Keratinocyte (primary cell): ENCODE data around the gene ACTR3C. TPM values are rescaled to one million over a fixed set of nuclear protein-coding genes. Genes with fewer than 3 reads are reported as not detected.

Experiments
- DNase-seq: peaks from one replicate; pipeline ENCODE4 v3.0.0-alpha.2; 2011; ENCODE audit warnings: low read depth, missing footprints, low spot score
- FAIRE-seq: peaks from 2 replicates; lab custom pipeline; 2011; peaks lifted over from hg19 to GRCh38; lab: Jason Lieb, UNC
- H2AFZ ChIP-seq: 2 replicates; pipeline ENCODE4 v1.6.0; 2012; ENCODE audit warnings: low read length, control low read depth, inconsistent platforms; ENCODE audit not compliant: control insufficient read depth
- H3K27ac ChIP-seq: 2 replicates; pipeline ENCODE4 v1.5.1; 2011; ENCODE audit warnings: low read length; ENCODE audit not compliant: control insufficient read depth, insufficient read depth
- H3K27me3 ChIP-seq: 3 replicates; pipeline ENCODE4 v1.6.0; 2011; ENCODE audit warnings: low read length; ENCODE audit not compliant: control insufficient read depth, insufficient read depth; ENCODE audit errors: extremely low read depth
- H3K36me3 ChIP-seq, 2 experiments: 2 replicates in 1 of 2; 3 replicates in 1 of 2; pipeline ENCODE4 v1.5.1; 2011; ENCODE audit warnings: low read length in 2 of 2, mild to moderate bottlenecking in 1 of 2; ENCODE audit not compliant: control insufficient read depth in 2 of 2, insufficient read depth in 2 of 2; ENCODE audit errors: extremely low read depth in 1 of 2
- H3K4me1 ChIP-seq: 3 replicates; pipeline ENCODE4 v1.5.1; 2011; ENCODE audit warnings: low read length; ENCODE audit not compliant: control insufficient read depth, insufficient read depth; ENCODE audit errors: extremely low read depth
- H3K4me2 ChIP-seq: 3 replicates; pipeline ENCODE4 v1.6.0; 2011; ENCODE audit warnings: low read depth, low read length; ENCODE audit not compliant: control insufficient read depth, insufficient read depth; ENCODE audit errors: extremely low read depth
- H3K4me3 ChIP-seq, 3 experiments: fragments of 200-600 bp in 1 of 3; sonication (generic) in 1 of 3; 2 replicates in 2 of 3; 3 replicates in 1 of 3; pipeline ENCODE4 v1.5.1; 2011 to 2016; ENCODE audit warnings: low read length in 3 of 3, mild to moderate bottlenecking in 3 of 3, control low read depth in 2 of 3, inconsistent platforms in 1 of 3, low read depth in 1 of 3, mixed read lengths in 1 of 3, mixed run types in 1 of 3, moderate library complexity in 1 of 3; ENCODE audit not compliant: control insufficient read depth in 2 of 3, insufficient read depth in 2 of 3; ENCODE audit errors: extremely low read depth in 1 of 3
- H3K79me2 ChIP-seq: 2 replicates; pipeline ENCODE4 v1.6.0; 2012; ENCODE audit warnings: low read length; ENCODE audit not compliant: control insufficient read depth, insufficient read depth
- H3K9ac ChIP-seq: 3 replicates; pipeline ENCODE4 v1.6.0; 2011; ENCODE audit warnings: low read length; ENCODE audit not compliant: control insufficient read depth, insufficient read depth; ENCODE audit errors: extremely low read depth
- H3K9me1 ChIP-seq: 3 replicates; pipeline ENCODE4 v1.6.0; 2011; ENCODE audit warnings: low read length; ENCODE audit not compliant: control insufficient read depth, insufficient read depth; ENCODE audit errors: extremely low read depth
- H3K9me3 ChIP-seq: 2 replicates; pipeline ENCODE4 v1.5.1; 2012; ENCODE audit warnings: low read depth, low read length; ENCODE audit not compliant: control insufficient read depth
- H4K20me1 ChIP-seq: 3 replicates; pipeline ENCODE4 v1.6.0; 2011; ENCODE audit warnings: low read length; ENCODE audit not compliant: control insufficient read depth, insufficient read depth; ENCODE audit errors: extremely low read depth
- EZH2 ChIP-seq: IDR thresholded peaks from one replicate; pipeline ENCODE4 v1.6.1; 2012; ENCODE audit warnings: inconsistent platforms, mild to moderate bottlenecking, low read length, moderate library complexity
- dilution Hi-C: fragments of 300-500 bp; cut with MboI; formaldehyde crosslinking; loops from one replicate; pipeline ENCODE4 v1.7.0; 2020; ENCODE audit warnings: low sequenced_read_pairs; ENCODE audit not compliant: extremely low pct_ligation_motif_present
- polyA plus RNA-seq, 5 experiments: library from polyadenylated mRNA; depleted of rRNA in 3 of 5; stranded (reverse) in 3 of 5; stranded (forward) in 1 of 5; unstranded in 1 of 5; fragments of >200 nt; gene quantifications; 1 replicate in 1 of 5; 2 replicates in 3 of 5; 3 replicates in 1 of 5; pipeline versions ENCODE4 v1.2.1 to v1.2.3, GENCODE V29; 2011 to 2012; ENCODE audit warnings: missing spikeins in 2 of 5, low read depth in 1 of 5, low replicate concordance in 1 of 5
- TF ChIP-seq, protein P1 (sequence below), 3 experiments: IDR thresholded peaks in 1 of 3; conservative IDR thresholded peaks in 1 of 3; optimal IDR thresholded peaks in 1 of 3; 2 replicates in 2 of 3; 3 replicates in 1 of 3; pipeline versions ENCODE3 to v1.5.1; 2011; ENCODE audit warnings: low read length in 3 of 3, mild to moderate bottlenecking in 3 of 3, moderate library complexity in 2 of 3, control low read depth in 1 of 3, inconsistent platforms in 1 of 3; ENCODE audit not compliant: insufficient read depth in 2 of 3; ENCODE audit errors: extremely low read depth in 1 of 3

The ACTR3C gene
- polyA plus RNA-seq, 1 donor (not counting 4 experiments of a cell fraction or from before 2014, with no cell fraction given) = 1.3 TPM

DNA sequence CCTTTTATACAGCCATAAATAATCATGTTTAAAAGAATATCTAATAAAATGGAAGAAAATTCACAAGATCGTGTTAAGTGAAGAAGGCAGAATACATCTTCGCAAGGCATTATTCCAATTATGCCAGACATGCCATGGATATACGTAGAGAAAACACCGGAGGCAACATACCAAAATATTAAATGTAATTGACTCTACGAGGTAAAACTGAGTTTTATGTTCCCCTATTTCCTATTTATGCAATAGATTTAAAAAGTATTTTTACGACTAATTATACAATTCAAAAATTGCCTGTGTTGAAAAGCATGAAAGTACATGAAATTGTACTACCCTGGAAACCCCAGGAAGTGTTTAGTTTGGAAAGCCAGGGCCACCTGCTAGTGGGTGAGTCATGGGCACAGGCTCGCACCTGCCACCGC lies 44.3 kb upstream of the ACTR3C start:
- Histone ChIP-seq H4K20me1 (no peaks in the 10 kb centered on the region), H3K9me3 (no peaks in the 10 kb centered on the region), H2AFZ (peak overlapping the region; percentile 69), H3K4me1 (peaks cover 24% of the 10 kb centered on the region), H3K79me2 (no peaks in the 10 kb centered on the region), H3K4me2 (peak overlapping the region; percentile 96), H3K36me3 (peaks cover 0 to 5% of the 10 kb centered on the region in 2 experiments), H3K9me1 (no peaks in the 10 kb centered on the region), H3K27me3 (no peaks in the 10 kb centered on the region), H3K9ac (peak overlapping the region; percentile 80), H3K27ac (peak overlapping the region; percentile 43), H3K4me3 (peak overlapping the region in 2 of 3 experiments; percentile 76 to 80)
- TF ChIP-seq, protein P1, sequence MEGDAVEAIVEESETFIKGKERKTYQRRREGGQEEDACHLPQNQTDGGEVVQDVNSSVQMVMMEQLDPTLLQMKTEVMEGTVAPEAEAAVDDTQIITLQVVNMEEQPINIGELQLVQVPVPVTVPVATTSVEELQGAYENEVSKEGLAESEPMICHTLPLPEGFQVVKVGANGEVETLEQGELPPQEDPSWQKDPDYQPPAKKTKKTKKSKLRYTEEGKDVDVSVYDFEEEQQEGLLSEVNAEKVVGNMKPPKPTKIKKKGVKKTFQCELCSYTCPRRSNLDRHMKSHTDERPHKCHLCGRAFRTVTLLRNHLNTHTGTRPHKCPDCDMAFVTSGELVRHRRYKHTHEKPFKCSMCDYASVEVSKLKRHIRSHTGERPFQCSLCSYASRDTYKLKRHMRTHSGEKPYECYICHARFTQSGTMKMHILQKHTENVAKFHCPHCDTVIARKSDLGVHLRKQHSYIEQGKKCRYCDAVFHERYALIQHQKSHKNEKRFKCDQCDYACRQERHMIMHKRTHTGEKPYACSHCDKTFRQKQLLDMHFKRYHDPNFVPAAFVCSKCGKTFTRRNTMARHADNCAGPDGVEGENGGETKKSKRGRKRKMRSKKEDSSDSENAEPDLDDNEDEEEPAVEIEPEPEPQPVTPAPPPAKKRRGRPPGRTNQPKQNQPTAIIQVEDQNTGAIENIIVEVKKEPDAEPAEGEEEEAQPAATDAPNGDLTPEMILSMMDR (optimal IDR thresholded peaks at IDR 0.05 in 1 of 3, IDR thresholded peaks at IDR 0.05 in 1 of 3, conservative IDR thresholded peaks at IDR 0.05 in 1 of 3; ENCODE audit: extremely low read depth in 1 of 3, insufficient read depth in 2 of 3, low read length in 3 of 3) = no peak
- no peak for TF ChIP-seq EZH2
- dilution Hi-C loops = no loop called here
- DNase-seq = peak; percentile 30
- no peak for FAIRE-seq

DNA sequence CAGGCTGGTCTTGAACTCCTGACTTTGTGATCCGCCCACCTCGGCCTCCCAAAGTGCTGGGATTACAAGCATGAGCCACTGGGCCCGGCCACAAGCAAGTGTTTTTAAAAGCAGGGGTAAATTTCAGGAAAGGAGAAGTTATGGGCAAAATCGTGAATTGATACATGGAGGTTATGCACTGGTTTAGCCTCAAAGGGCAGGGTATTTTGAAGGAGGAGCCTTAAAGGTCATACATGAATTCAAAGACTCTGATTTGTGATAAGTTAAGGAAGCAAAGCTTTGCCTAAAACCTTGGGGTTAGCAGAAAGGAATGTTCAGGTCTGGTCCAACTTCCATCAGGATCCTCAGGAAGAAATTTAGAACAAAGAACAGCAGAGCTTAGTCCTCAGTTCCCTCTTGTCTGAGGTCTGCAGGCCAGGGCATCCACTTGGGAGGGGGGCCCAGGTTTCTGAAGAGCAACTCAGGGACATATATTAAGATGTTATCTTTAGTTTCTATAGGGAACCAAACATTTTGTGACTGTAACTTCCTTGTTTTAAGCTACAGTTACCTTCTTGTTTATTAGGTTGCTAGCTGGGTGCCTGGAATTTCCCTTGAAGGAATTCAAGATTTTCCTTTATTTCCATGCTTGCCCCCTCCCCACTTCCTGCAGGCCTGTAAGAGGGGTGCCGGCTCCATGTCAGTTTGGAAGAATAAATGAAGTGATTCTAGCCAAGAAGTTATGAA lies 42.5 kb upstream of the ACTR3C start:
- dilution Hi-C loops = no loop called here
- no peak overlapping the region for H3K4me3 ChIP-seq
- H3K36me3 ChIP-seq = peaks cover 0 to 3% of the 10 kb centered on the region in 2 experiments
- H3K27ac ChIP-seq = no peak overlapping the region
- DNase-seq (no peak), FAIRE-seq (no peak)
- H3K4me1 ChIP-seq = peaks cover 24% of the 10 kb centered on the region
- no peak overlapping the region for H3K4me2 ChIP-seq
- no peaks in the 10 kb centered on the region for H3K9me1 ChIP-seq
- no peaks in the 10 kb centered on the region for H3K27me3 ChIP-seq
- H4K20me1 ChIP-seq = no peaks in the 10 kb centered on the region
- TF ChIP-seq, protein P1 (optimal IDR thresholded peaks at IDR 0.05 in 1 of 3, IDR thresholded peaks at IDR 0.05 in 1 of 3, conservative IDR thresholded peaks at IDR 0.05 in 1 of 3; ENCODE audit: extremely low read depth in 1 of 3, insufficient read depth in 2 of 3, low read length in 3 of 3) = no peak
- no peak for TF ChIP-seq EZH2
- no peaks in the 10 kb centered on the region for H3K9me3 ChIP-seq
- H2AFZ ChIP-seq = no peak overlapping the region
- no peaks in the 10 kb centered on the region for H3K79me2 ChIP-seq
- H3K9ac ChIP-seq = no peak overlapping the region
